GM23338 (cell line): ENCODE data around the gene YBX3.

Experiments
- EZH2 ChIP-seq: fragments of 200-600 bp; sonication (generic); IDR thresholded peaks from one replicate; pipeline ENCODE4 v1.8.0; 2017; ENCODE audit warnings: antibody characterized with exemption, mild to moderate bottlenecking, low read depth; ENCODE audit not compliant: unreplicated experiment
- POLR2AphosphoS5 ChIP-seq: IDR thresholded peaks from 2 replicates; pipeline ENCODE4 v1.6.1; 2016; ENCODE audit warnings: antibody characterized with exemption, low read depth
- TF ChIP-seq, protein P1 (sequence below), 2 experiments: fragments of 200-600 bp in 1 of 2; sonication (generic) in 1 of 2; conservative IDR thresholded peaks; 2 replicates each; pipeline versions ENCODE4 v1.5.1 to v1.6.1; 2016 to 2017; ENCODE audit warnings: antibody characterized with exemption in 2 of 2, low read depth in 2 of 2, mild to moderate bottlenecking in 2 of 2, moderate library complexity in 1 of 2

- TF ChIP-seq, protein P1, sequence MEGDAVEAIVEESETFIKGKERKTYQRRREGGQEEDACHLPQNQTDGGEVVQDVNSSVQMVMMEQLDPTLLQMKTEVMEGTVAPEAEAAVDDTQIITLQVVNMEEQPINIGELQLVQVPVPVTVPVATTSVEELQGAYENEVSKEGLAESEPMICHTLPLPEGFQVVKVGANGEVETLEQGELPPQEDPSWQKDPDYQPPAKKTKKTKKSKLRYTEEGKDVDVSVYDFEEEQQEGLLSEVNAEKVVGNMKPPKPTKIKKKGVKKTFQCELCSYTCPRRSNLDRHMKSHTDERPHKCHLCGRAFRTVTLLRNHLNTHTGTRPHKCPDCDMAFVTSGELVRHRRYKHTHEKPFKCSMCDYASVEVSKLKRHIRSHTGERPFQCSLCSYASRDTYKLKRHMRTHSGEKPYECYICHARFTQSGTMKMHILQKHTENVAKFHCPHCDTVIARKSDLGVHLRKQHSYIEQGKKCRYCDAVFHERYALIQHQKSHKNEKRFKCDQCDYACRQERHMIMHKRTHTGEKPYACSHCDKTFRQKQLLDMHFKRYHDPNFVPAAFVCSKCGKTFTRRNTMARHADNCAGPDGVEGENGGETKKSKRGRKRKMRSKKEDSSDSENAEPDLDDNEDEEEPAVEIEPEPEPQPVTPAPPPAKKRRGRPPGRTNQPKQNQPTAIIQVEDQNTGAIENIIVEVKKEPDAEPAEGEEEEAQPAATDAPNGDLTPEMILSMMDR (conservative IDR thresholded peaks at IDR 0.05; ENCODE audit: low read depth in 2 of 2), result no peak
- TF ChIP-seq EZH2 (no peak), POLR2AphosphoS5 (no peak)
Measured at GRCh38 chr12:10730559-10730958, 7.4 kb upstream of the YBX3 start.
